GM12878 (cell line): ENCODE measurements around the gene MBD3. TPM values are rescaled to one million over a fixed set of nuclear protein-coding genes. Genes with fewer than 3 reads are reported as not detected.

ENCODE experiments used
- ATAC-seq: fragments of 200-7000 bp; cut with Tn5 transposase; 3 replicates; pipeline ENCODE4 v1.9.1; 2020; ENCODE audit warnings: mild to moderate bottlenecking, moderate library complexity
- BruUV-seq: library from RNA; stranded (reverse); fragments of 400-500 nt; replicated peaks from 2 replicates; lab custom pipeline; 2021; lab: Mats Ljungman, UMichigan
- CTCF ChIA-PET: fragments of 300-600 bp; sonication (Branson Sonifier 250); formaldehyde crosslinking; extraction: SDS; loops from one replicate; lab custom pipeline; 2021; ENCODE audit warnings: inconsistent platforms; lab: Yijun Ruan, JAX
- POLR2A ChIA-PET: fragments of 350-600 bp; formaldehyde crosslinking; extraction: SDS; loops from one replicate; lab custom pipeline; 2021; ENCODE audit warnings: inconsistent platforms; lab: Charles Lee
- RAD21 ChIA-PET: fragments of 300-600 bp; sonication (Branson Sonifier 250); formaldehyde crosslinking; loops from one replicate; lab custom pipeline; 2023; ENCODE audit warnings: antibody characterized with exemption; ENCODE audit not compliant: unreplicated experiment; lab: Charles Lee
- SMC1A ChIA-PET: fragments of 300-600 bp; sonication (Branson Sonifier 250); formaldehyde crosslinking; loops from one replicate; lab custom pipeline; 2023; ENCODE audit not compliant: unreplicated experiment, uncharacterized antibody; lab: Charles Lee
- DNase-seq: peaks from one replicate; pipeline ENCODE4 v3.0.0-alpha.2; 2011; ENCODE audit warnings: low read depth, low spot score
- FAIRE-seq: peaks from 3 replicates; lab custom pipeline; 2011; peaks lifted over from hg19 to GRCh38; lab: Jason Lieb, UNC
- H2AFZ ChIP-seq: 2 replicates; pipeline ENCODE4 v1.6.0; 2011; ENCODE audit warnings: low read depth, low read length, control low read depth; ENCODE audit not compliant: control insufficient read depth
- H3K27ac ChIP-seq: 2 replicates; pipeline ENCODE4 v1.5.1; 2011; ENCODE audit warnings: control low read depth; ENCODE audit not compliant: control insufficient read depth, insufficient read depth
- H3K27me3 ChIP-seq, 2 experiments: replicated peaks in 1 of 2; 2 replicates each; pipeline versions ENCODE4 v1.6.0 to v1.6.1; 2011; ENCODE audit warnings: low read length in 1 of 2; ENCODE audit not compliant: control insufficient read depth in 2 of 2, insufficient read depth in 2 of 2
- H3K36me3 ChIP-seq, 2 experiments: 2 replicates each; pipeline ENCODE4 v1.5.1; 2011; ENCODE audit warnings: low read length in 1 of 2; ENCODE audit not compliant: control insufficient read depth in 2 of 2, insufficient read depth in 2 of 2
- H3K4me1 ChIP-seq: 2 replicates; pipeline ENCODE4 v1.6.1; 2011; ENCODE audit warnings: mild to moderate bottlenecking, low read length, moderate library complexity, mixed read lengths; ENCODE audit not compliant: control insufficient read depth, insufficient read depth
- H3K4me2 ChIP-seq: 2 replicates; pipeline ENCODE4 v1.6.0; 2011; ENCODE audit warnings: control low read depth; ENCODE audit not compliant: control insufficient read depth, insufficient read depth
- H3K4me3 ChIP-seq: fragments of 200-600 bp; sonication (generic); 2 replicates; pipeline ENCODE4 v1.5.1; 2016
- H3K79me2 ChIP-seq: 2 replicates; pipeline ENCODE4 v1.6.0; 2011; ENCODE audit warnings: low read length; ENCODE audit not compliant: control insufficient read depth, insufficient read depth
- H3K9ac ChIP-seq: 2 replicates; pipeline ENCODE4 v1.8.0; 2011; ENCODE audit warnings: low read length, control low read depth, mixed read lengths; ENCODE audit not compliant: control insufficient read depth, insufficient read depth
- H3K9me3 ChIP-seq: replicated peaks from 3 replicates; pipeline ENCODE4 v1.5.1; 2011; ENCODE audit warnings: mild to moderate bottlenecking, low read length; ENCODE audit not compliant: control insufficient read depth, insufficient read depth
- H4K20me1 ChIP-seq: 2 replicates; pipeline ENCODE4 v1.6.0; 2011; ENCODE audit not compliant: control insufficient read depth, insufficient read depth
- CBX5 ChIP-seq: sonication (generic); IDR thresholded peaks from 2 replicates; pipeline ENCODE4 v1.6.1; 2016; ENCODE audit warnings: low read depth, moderate library complexity, mild to moderate bottlenecking, inconsistent platforms
- FOS ChIP-seq: IDR thresholded peaks from 3 replicates; pipeline ENCODE4 v1.6.1; 2011; ENCODE audit warnings: borderline replicate concordance; ENCODE audit not compliant: insufficient read length; ENCODE audit errors: extremely low read depth
- IKZF1 ChIP-seq: fragments of 450-650 bp; conservative IDR thresholded peaks from 2 replicates; pipeline ENCODE4 v1.6.1; 2017; ENCODE audit warnings: antibody characterized with exemption, mild to moderate bottlenecking
- IKZF2 ChIP-seq, 2 experiments: fragments of 450-650 bp; IDR thresholded peaks; 2 replicates each; pipeline ENCODE4 v1.6.1; 2017; ENCODE audit warnings: mild to moderate bottlenecking in 2 of 2, moderate library complexity in 2 of 2
- MEF2A ChIP-seq: IDR thresholded peaks from 2 replicates; pipeline ENCODE4 v1.6.1; 2011; ENCODE audit warnings: low read depth, mild to moderate bottlenecking, low read length, moderate library complexity; ENCODE audit not compliant: insufficient read depth
- MTA3 ChIP-seq: IDR thresholded peaks from 2 replicates; pipeline ENCODE4 v1.6.1; 2012; ENCODE audit warnings: low read length, inconsistent platforms, borderline replicate concordance
- RFX5 ChIP-seq: IDR thresholded peaks from 2 replicates; pipeline ENCODE4 v1.6.1; 2011; ENCODE audit warnings: low read depth, low read length, improper control_type of control experiment
- SREBF1 ChIP-seq: IDR thresholded peaks from 2 replicates; pipeline ENCODE4 v1.6.1; 2012; ENCODE audit warnings: mild to moderate bottlenecking, low read length
- STAT1 ChIP-seq: fragments of 450-650 bp; conservative IDR thresholded peaks from 2 replicates; pipeline ENCODE4 v1.6.1; 2014; ENCODE audit warnings: antibody characterized with exemption, mild to moderate bottlenecking
- SUPT20H ChIP-seq: IDR thresholded peaks from 2 replicates; pipeline ENCODE4 v1.6.1; 2011; ENCODE audit warnings: low read depth, mild to moderate bottlenecking, low read length, moderate library complexity, borderline replicate concordance; ENCODE audit not compliant: control insufficient read depth
- SUZ12 ChIP-seq: fragments of 200-600 bp; sonication (generic); IDR thresholded peaks from one replicate; pipeline ENCODE4 v1.6.1; 2018; ENCODE audit warnings: antibody characterized with exemption, mild to moderate bottlenecking; ENCODE audit not compliant: unreplicated experiment
- ZNF207 ChIP-seq: fragments of 450-650 bp; IDR thresholded peaks from 2 replicates; pipeline ENCODE4 v1.6.1; 2014; ENCODE audit warnings: antibody characterized with exemption, mild to moderate bottlenecking, borderline replicate concordance
- WGBS: methylation state at CpG from one replicate; pipeline ENCODE4 v1.1.6; 2016; ENCODE audit warnings: low lambda C conversion rate; ENCODE audit not compliant: insufficient replicate concordance, insufficient coverage; ENCODE audit errors: missing lambda C conversion rate; 5-methylcytosine and 5-hydroxymethylcytosine counted together
- in situ Hi-C: fragments of 300-500 bp; cut with MboI; formaldehyde crosslinking; loops from 9 replicates; pipeline ENCODE4 v1.14.3; 2018; ENCODE audit warnings: mixed read lengths
- intact Hi-C: fragments of 100-400 bp; cut with micrococcal nuclease; formaldehyde crosslinking; loops from one replicate; pipeline ENCODE4 v1.14.2; 2022; ENCODE audit not compliant: unreplicated experiment
- polyA plus RNA-seq, 11 experiments: library from polyadenylated mRNA; depleted of rRNA in 4 of 11; unstranded in 6 of 11; stranded (reverse) in 5 of 11; fragments of >200 nt; fragmentation: Nextera tagmentation in 4 of 11; fragmentation: Illumina TruSeq in 1 of 11; extraction: Ambion mirVana in 4 of 11; extraction: Trizol in 1 of 11; gene quantifications; 1 replicate in 1 of 11; 2 replicates in 10 of 11; pipeline versions ENCODE4 v1.2.1 to v1.2.3, GENCODE V29; 2011 to 2016; ENCODE audit warnings: inconsistent platforms in 2 of 11, missing spikeins in 2 of 11, low read depth in 1 of 11
- total RNA-seq, 4 experiments: library from RNA; depleted of rRNA in 3 of 4; stranded (reverse); fragments of >200 nt in 3 of 4; fragmentation: Illumina TruSeq in 1 of 4; extraction: Trizol in 1 of 4; gene quantifications; 2 replicates each; pipeline versions ENCODE4 v1.2.1 to v1.2.3, GENCODE V29; 2013 to 2021
- TF ChIP-seq, protein P1 (sequence below): IDR thresholded peaks from 2 replicates; pipeline ENCODE4 v1.6.1; 2012; ENCODE audit warnings: low read length, inconsistent platforms
- TF ChIP-seq, protein P2 (sequence below): fragments of 450-650 bp; IDR thresholded peaks from 2 replicates; pipeline ENCODE4 v1.6.1; 2017; ENCODE audit warnings: mild to moderate bottlenecking, moderate library complexity

MBD3 gene
- total and polyA plus RNA-seq, 10 of the 15 experiments (the other 5 are each of a cell fraction or from before 2014, with no cell fraction given), result 0.13 to 107 (median 21.9) TPM

- in situ Hi-C loops (no loop called here), intact Hi-C loops (no loop called here)
- Histone ChIP-seq H3K79me2 (peaks cover 31% of the 10 kb centered on the region), H3K4me3 (no peak overlapping the region), H3K27ac (no peak overlapping the region), H3K4me1 (peaks cover 9% of the 10 kb centered on the region), H3K27me3 (no peaks in the 10 kb centered on the region), H3K4me2 (no peak overlapping the region), H4K20me1 (no peaks in the 10 kb centered on the region), H3K36me3 (peaks cover 6 to 18% of the 10 kb centered on the region in 2 experiments; a peak in 3 of 4 replicates), H3K9ac (no peak overlapping the region), H2AFZ (no peak overlapping the region)
- 95% methylated on average over 21 of the region's 21 CpGs for WGBS
- DNase-seq (no peak), ATAC-seq (no peak)
- BruUV-seq, result no TSS peak
- RAD21 ChIA-PET, result no interaction called here
- CTCF ChIA-PET, result interaction anchor here (0.6 kb wide), 1 partner anchor 56 kb away, joined by 3 read pairs; no protein-coding TSS in a partner anchor
- SMC1A ChIA-PET, result interaction anchor here (0.7 to 1.2 kb wide), 2 partner anchors 9 to 13 kb away, joined by 3 to 5 read pairs; no protein-coding TSS in a partner anchor
- POLR2A ChIA-PET, result no interaction called here
- no peak for TF ChIP-seq MTA3
- no peak for TF ChIP-seq RFX5
- TF ChIP-seq, protein P1, sequence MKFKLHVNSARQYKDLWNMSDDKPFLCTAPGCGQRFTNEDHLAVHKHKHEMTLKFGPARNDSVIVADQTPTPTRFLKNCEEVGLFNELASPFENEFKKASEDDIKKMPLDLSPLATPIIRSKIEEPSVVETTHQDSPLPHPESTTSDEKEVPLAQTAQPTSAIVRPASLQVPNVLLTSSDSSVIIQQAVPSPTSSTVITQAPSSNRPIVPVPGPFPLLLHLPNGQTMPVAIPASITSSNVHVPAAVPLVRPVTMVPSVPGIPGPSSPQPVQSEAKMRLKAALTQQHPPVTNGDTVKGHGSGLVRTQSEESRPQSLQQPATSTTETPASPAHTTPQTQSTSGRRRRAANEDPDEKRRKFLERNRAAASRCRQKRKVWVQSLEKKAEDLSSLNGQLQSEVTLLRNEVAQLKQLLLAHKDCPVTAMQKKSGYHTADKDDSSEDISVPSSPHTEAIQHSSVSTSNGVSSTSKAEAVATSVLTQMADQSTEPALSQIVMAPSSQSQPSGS, result no peak
- no peak for TF ChIP-seq STAT1
- TF ChIP-seq, protein P2, sequence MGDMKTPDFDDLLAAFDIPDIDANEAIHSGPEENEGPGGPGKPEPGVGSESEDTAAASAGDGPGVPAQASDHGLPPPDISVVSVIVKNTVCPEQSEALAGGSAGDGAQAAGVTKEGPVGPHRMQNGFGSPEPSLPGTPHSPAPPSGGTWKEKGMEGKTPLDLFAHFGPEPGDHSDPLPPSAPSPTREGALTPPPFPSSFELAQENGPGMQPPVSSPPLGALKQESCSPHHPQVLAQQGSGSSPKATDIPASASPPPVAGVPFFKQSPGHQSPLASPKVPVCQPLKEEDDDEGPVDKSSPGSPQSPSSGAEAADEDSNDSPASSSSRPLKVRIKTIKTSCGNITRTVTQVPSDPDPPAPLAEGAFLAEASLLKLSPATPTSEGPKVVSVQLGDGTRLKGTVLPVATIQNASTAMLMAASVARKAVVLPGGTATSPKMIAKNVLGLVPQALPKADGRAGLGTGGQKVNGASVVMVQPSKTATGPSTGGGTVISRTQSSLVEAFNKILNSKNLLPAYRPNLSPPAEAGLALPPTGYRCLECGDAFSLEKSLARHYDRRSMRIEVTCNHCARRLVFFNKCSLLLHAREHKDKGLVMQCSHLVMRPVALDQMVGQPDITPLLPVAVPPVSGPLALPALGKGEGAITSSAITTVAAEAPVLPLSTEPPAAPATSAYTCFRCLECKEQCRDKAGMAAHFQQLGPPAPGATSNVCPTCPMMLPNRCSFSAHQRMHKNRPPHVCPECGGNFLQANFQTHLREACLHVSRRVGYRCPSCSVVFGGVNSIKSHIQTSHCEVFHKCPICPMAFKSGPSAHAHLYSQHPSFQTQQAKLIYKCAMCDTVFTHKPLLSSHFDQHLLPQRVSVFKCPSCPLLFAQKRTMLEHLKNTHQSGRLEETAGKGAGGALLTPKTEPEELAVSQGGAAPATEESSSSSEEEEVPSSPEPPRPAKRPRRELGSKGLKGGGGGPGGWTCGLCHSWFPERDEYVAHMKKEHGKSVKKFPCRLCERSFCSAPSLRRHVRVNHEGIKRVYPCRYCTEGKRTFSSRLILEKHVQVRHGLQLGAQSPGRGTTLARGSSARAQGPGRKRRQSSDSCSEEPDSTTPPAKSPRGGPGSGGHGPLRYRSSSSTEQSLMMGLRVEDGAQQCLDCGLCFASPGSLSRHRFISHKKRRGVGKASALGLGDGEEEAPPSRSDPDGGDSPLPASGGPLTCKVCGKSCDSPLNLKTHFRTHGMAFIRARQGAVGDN, result no peak
- TF ChIP-seq SUPT20H, result no peak
- no peak for TF ChIP-seq SUZ12
- no peak for TF ChIP-seq CBX5
- TF ChIP-seq FOS, result no peak
- TF ChIP-seq SREBF1, result no peak
- no peak for TF ChIP-seq MEF2A
- no peak for TF ChIP-seq ZNF207
- TF ChIP-seq IKZF1, result no peak
- no peak for TF ChIP-seq IKZF2 (IDR thresholded peaks at IDR 0.05)
- TF ChIP-seq, all 136 proteins: peak for 0
- FAIRE-seq, result no peak
- H3K9me3 ChIP-seq, result no peaks in the 10 kb centered on the region
Measured at GRCh38 chr19:1602091-1602707, 9.5 kb upstream of the MBD3 start.
